ENCODE data around the gene SMPDL3B. TPM values are rescaled to one million over a fixed set of nuclear protein-coding genes. Genes with fewer than 3 reads are reported as not detected.

SMPDL3B gene
- total and polyA plus RNA-seq, 2 of the 13 experiments (the other 11 are each of a cell fraction or from before 2014, with no cell fraction given): 0.29 to 1.3 TPM

DNA sequence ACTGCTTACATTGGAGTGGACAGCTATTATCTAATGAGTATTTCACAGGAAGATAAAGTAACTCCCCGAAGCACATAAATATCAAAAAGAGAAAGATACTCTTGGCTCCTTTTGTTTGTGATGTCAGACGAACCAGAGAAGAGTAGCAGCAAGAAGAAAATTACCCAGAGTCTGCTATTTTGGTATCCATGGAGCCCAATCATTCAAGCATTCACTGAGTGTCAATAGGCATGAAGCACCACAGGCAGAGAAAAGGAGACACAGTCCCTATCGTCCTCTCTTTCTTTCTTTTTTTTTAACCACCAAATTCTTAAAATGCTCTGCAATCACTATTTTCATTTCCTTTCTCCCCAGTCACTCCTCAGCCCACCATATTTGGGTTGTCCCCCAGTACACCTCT, 40.3 kb upstream of the SMPDL3B start:
- ATAC-seq (no peak), DNase-seq (ENCODE audit: low spot score) (no peak), FAIRE-seq (no peak)
- Histone ChIP-seq H2AFZ (ENCODE audit: low read length) (no peak overlapping the region), H3K27ac (ENCODE audit: extremely low read length, insufficient read depth, low read length) (no peak overlapping the region), H3K9me3 (ENCODE audit: low read length) (no peaks in the 10 kb centered on the region), H3K27me3 (ENCODE audit: control insufficient read depth in 1 of 2, insufficient read depth in 2 of 2, low read length in 2 of 2) (no peaks in the 10 kb centered on the region), H3K79me2 (ENCODE audit: insufficient read depth, low read length) (no peaks in the 10 kb centered on the region), H3K9ac (ENCODE audit: insufficient read depth, low read depth, low read length) (no peak overlapping the region), H3K36me3 (replicated peaks in 1 of 2; ENCODE audit: control insufficient read depth in 1 of 2, insufficient read depth in 2 of 2, low read length in 2 of 2) (peaks cover 19 to 55% of the 10 kb centered on the region in 2 experiments), H3K4me1 (ENCODE audit: insufficient read depth, low read length) (no peaks in the 10 kb centered on the region), H3K4me3 (replicated peaks in 1 of 3; ENCODE audit: insufficient read depth in 1 of 3, low read depth in 2 of 3, low read length in 3 of 3) (no peak overlapping the region), H3K4me2 (ENCODE audit: low read depth, low read length) (no peak overlapping the region), H4K20me1 (ENCODE audit: insufficient read depth, low read length) (no peaks in the 10 kb centered on the region)
- POLR2A ChIA-PET: no interaction called here
- CTCF ChIA-PET (ENCODE audit: low intra/inter-chr PET ratio, low total read pairs): no interaction called here
- TF ChIP-seq RFXAP (CRISPR knock-in tag; IDR thresholded peaks at IDR 0.05; ENCODE audit: borderline replicate concordance) (no peak), SATB2 (CRISPR knock-in tag; IDR thresholded peaks at IDR 0.05) (no peak), ZNF253 (CRISPR knock-in tag; IDR thresholded peaks at IDR 0.05; ENCODE audit: borderline replicate concordance) (no peak), NPAS2 (CRISPR knock-in tag; IDR thresholded peaks at IDR 0.05; ENCODE audit: borderline replicate concordance) (no peak), ZMYM3 (CRISPR knock-in tag; IDR thresholded peaks at IDR 0.05) (no peak), ZNF33B (CRISPR knock-in tag; IDR thresholded peaks at IDR 0.05) (no peak), ZNF558 (CRISPR knock-in tag; IDR thresholded peaks at IDR 0.05; ENCODE audit: borderline replicate concordance) (no peak), ETV6 (CRISPR knock-in tag; conservative IDR thresholded peaks at IDR 0.05) (no peak), U2AF2 (IDR thresholded peaks at IDR 0.05; ENCODE audit: low read depth, low read length) (no peak), RBAK (CRISPR knock-in tag; IDR thresholded peaks at IDR 0.05) (no peak), ZNF570 (CRISPR knock-in tag; IDR thresholded peaks at IDR 0.05; ENCODE audit: borderline replicate concordance) (no peak), ZNF670 (CRISPR knock-in tag; IDR thresholded peaks at IDR 0.05; ENCODE audit: borderline replicate concordance) (no peak), CAMTA2 (CRISPR knock-in tag; IDR thresholded peaks at IDR 0.05; ENCODE audit: borderline replicate concordance) (no peak), ZSCAN12 (CRISPR knock-in tag; IDR thresholded peaks at IDR 0.05) (no peak)
- TF ChIP-seq, protein P1, sequence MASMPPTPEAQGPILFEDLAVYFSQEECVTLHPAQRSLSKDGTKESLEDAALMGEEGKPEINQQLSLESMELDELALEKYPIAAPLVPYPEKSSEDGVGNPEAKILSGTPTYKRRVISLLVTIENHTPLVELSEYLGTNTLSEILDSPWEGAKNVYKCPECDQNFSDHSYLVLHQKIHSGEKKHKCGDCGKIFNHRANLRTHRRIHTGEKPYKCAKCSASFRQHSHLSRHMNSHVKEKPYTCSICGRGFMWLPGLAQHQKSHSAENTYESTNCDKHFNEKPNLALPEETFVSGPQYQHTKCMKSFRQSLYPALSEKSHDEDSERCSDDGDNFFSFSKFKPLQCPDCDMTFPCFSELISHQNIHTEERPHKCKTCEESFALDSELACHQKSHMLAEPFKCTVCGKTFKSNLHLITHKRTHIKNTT (CRISPR knock-in tag; IDR thresholded peaks at IDR 0.05): no peak
- TF ChIP-seq, protein P2, sequence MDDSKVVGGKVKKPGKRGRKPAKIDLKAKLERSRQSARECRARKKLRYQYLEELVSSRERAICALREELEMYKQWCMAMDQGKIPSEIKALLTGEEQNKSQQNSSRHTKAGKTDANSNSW (CRISPR knock-in tag; IDR thresholded peaks at IDR 0.05; ENCODE audit: borderline replicate concordance): no peak
- TF ChIP-seq, protein P3, sequence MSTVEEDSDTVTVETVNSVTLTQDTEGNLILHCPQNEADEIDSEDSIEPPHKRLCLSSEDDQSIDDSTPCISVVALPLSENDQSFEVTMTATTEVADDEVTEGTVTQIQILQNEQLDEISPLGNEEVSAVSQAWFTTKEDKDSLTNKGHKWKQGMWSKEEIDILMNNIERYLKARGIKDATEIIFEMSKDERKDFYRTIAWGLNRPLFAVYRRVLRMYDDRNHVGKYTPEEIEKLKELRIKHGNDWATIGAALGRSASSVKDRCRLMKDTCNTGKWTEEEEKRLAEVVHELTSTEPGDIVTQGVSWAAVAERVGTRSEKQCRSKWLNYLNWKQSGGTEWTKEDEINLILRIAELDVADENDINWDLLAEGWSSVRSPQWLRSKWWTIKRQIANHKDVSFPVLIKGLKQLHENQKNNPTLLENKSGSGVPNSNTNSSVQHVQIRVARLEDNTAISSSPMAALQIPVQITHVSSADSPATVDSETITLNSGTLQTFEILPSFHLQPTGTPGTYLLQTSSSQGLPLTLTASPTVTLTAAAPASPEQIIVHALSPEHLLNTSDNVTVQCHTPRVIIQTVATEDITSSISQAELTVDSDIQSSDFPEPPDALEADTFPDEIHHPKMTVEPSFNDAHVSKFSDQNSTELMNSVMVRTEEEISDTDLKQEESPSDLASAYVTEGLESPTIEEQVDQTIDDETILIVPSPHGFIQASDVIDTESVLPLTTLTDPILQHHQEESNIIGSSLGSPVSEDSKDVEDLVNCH (CRISPR knock-in tag; IDR thresholded peaks at IDR 0.05): no peak
- TF ChIP-seq, protein P4, sequence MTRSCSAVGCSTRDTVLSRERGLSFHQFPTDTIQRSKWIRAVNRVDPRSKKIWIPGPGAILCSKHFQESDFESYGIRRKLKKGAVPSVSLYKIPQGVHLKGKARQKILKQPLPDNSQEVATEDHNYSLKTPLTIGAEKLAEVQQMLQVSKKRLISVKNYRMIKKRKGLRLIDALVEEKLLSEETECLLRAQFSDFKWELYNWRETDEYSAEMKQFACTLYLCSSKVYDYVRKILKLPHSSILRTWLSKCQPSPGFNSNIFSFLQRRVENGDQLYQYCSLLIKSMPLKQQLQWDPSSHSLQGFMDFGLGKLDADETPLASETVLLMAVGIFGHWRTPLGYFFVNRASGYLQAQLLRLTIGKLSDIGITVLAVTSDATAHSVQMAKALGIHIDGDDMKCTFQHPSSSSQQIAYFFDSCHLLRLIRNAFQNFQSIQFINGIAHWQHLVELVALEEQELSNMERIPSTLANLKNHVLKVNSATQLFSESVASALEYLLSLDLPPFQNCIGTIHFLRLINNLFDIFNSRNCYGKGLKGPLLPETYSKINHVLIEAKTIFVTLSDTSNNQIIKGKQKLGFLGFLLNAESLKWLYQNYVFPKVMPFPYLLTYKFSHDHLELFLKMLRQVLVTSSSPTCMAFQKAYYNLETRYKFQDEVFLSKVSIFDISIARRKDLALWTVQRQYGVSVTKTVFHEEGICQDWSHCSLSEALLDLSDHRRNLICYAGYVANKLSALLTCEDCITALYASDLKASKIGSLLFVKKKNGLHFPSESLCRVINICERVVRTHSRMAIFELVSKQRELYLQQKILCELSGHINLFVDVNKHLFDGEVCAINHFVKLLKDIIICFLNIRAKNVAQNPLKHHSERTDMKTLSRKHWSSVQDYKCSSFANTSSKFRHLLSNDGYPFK (CRISPR knock-in tag; IDR thresholded peaks at IDR 0.05; ENCODE audit: borderline replicate concordance): no peak
- 84% methylated on average over 3 of the region's 3 CpGs for WGBS (ENCODE audit: low lambda C conversion rate)
- intact Hi-C loops (cut with micrococcal nuclease; ENCODE audit: unreplicated experiment) (no loop called here), in situ Hi-C loops (cut with HindIII; ENCODE audit: extremely low pct_ligation_motif_present, low pct_unique_long_range_greater_than_20kb) (no loop called here)
- BruUV-seq (replicated peaks): no TSS peak
